Activated T-cell treated with anti-CD3 and anti-CD28 coated beads for 1 hour (primary cell): ENCODE results near the gene GKN1.

Experiments
- DNase-seq: peaks from one replicate; pipeline ENCODE4 v3.0.0-alpha.2; 2020; ENCODE audit warnings: low read depth

Gene GKN1

DNA sequence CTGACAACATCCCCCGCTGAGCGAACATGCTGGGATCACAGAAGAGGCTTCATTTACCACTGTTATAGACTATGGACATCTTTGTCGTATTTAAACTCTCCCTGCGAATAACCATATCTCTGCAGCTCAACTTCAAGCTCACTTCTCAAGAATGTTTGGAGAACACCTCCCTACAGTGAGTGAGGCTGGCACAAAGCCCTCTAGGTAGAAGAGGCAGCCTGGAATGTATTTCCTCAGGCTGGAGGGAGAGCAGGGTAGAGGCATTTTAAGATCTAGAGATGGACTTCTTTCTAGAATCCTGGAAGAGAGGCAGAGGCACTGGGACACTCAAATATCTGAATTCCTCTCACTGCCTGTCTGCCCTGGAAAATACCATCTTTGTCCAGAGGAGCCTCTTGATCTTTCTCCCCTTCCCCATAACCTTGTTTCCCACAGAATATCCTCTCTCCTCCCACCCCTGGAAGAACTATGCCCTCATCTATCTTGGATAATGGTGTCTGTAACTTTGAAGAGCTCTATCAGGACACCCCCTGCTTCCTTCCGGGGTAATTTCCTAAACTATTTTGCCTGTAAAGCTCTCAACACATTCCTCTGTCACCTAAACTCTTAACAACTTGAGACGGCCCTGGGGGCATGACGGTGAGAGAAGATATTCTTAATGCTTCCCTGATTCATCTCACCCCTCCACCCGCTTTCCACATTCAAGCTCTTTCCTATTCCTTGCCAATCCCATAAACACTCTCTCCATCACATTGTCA lies 36.2 kb downstream of the GKN1 start:
- no peak for DNase-seq

DNA sequence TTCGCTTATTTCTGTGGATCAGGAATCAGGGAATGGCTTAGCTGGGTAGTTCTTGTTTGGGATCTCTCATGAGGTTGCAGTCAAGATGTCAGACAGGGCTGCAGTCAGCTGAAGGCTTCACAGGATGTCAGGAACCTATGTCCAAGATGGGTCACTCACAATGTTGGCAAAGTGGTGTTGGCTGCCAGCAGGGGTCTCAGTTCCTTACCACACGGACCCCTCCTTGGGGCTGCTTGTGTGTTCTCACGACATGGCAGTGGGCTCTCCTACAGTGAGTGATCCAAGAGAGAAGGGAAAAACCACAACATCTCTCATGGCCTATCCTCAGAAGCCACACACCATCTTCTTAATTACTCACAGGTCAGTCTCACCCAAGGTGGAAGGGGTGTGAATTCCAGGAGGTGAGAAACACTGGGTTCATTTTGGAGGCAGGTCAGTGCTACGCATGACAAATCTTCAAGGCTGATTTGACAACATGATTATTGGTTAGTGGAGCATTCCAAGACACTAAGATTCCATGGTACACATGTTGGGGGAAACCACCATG lies 37.2 kb downstream of the GKN1 start:
- no peak for DNase-seq

DNA sequence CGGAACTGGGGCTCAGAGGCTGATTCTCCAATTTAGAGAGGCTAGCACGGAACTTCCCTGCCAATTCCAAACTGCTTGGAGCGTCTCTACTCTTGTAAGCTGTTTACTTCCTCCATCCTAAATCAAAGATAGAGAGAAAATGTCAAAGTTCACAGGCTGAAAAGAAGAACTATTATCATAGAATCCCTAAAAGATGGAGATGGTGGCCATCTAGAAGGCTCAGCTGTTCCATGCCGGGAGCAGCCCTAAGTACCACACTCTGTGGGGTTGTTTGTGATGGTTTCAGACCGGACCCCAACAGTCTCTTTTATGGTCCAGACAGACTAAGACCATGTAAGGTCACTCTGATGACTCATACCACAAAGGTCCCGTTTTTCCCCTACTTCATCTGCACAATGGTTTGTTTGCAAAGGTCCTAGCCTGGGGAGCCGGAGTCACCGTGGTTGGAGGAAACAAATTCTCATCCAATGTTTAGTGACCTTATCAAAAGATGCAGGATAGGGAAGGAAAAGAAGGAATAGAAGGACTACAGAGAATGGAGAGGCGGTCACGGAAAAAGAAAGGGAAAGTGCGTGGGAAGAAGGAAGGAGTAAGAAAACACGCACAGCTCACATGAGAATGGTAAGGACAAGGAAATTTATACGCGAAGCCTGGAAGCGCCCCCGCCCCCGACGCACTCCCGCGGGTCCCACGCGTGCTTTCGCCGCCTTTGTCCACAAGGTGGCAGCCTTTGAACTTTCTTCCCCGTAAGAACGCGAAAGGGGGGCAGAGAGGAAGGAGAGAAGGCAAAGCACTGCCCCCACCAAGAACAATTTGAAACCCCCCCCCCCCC lies 38.1 kb downstream of the GKN1 start:
- DNase-seq, result peak; percentile 31

GRCh38 chr2:69013142-69013839 lies 38.9 kb downstream of the GKN1 start, which contains the start of gene ANTXR1:
Gene ANTXR1, plus strand, starts transcription at chr2:69013179. Its CDS starts 321 bp downstream, at chr2:69013500.
- no peak for DNase-seq

DNA sequence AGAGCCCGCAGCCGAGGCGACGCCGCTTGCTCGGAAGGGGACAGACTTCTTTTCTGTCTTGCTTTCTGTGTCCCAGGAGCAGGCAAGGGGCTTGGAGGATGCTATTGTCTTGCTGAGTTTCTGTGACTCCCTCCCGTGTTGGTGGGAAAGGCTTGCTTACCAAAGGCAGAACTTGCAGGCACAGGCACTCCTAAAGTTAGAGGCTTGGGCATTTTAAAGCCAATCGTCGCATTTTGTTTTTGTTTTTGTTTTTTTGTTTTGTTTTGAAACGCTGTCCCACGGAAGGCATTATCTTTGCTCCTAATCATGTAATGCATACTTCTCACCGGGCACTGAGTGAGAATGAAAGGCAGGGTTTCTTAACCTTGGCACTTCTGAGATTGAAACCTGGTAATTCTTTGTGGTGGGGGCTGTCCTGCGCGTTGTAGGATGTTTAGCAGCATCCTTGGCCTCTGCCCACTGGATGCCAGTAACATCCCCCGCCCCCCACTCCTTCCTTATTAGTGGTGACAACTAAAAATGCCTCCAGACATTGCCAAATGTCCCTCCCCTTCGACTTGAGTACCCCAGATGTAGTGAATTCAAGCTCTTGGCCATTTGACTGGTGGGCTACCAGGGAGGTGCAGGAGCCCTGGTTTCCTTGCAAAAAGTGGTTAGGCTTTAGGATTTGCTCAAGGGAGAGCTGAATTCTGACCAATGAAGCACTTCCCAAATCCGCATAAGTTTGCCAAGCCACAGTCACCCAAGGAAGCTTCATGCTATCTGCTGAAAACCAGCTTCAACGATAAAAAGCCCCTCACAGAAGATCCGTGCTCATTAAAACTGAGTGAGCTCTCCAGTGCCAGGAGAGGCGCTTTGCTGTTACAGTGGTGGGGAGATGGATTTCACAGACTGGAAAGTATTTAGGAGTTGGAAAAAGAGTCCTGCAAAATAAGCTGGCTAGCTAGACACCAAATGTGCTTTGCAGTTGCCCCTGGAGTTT lies 39.7 kb downstream of the GKN1 start:
- DNase-seq, result no peak

DNA sequence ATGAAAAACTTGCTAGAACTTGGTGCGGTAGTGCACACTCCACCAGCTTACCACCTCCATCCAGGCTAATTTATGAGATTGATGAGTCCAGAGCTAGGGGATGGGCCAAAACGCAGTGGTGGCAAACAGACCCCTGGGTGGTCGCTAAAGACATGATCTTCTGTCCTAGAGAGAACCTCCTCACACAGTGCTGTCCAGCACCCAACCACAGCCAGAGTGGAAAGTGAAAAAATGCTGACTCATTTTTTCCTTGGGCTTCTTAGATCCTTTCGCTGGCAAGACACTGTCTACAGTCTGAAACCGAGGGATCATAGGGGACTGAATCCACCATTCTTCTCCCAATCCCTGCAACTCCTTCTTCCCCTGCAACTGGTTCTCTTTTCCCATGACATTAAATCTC lies 42.6 kb downstream of the GKN1 start:
- no peak for DNase-seq

DNA sequence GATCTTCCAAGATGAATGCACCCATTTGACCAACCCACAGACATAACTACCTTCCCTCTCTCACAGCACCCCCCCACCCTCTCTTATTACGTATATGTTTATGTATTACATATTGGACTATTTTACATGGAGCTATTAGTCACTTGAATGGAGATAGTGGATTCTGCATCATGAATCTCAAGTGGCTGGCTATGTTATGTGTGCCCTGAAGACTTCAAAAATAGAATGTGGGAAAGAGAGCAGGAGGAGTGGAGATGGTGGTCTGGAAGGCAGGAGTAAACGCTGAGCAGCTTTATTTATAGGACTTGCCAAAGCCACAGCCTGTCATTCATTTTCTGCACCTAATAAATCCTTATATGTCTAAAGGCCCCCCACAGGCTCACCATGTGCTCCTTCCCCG lies 43.4 kb downstream of the GKN1 start:
- no peak for DNase-seq

DNA sequence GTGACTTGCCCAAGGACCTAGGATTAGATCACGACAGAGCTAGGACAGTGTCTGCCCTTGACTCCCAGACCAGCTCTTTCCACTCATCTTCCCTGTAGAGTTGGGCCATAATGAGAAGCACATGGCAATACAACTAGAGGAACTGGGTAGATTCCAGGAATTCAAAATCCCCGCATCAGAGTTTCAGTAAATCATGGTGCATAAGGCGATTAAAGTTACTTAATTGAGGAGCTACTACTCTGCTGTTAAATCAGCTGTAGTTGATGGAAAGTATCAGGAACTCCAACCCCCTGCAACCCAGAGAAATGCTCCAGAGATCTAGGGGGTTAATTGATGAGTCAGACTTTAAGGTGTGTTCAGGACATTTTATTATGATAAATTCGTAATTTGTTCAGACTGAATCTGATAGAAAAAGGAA lies 44.3 kb downstream of the GKN1 start:
- no peak for DNase-seq

DNA sequence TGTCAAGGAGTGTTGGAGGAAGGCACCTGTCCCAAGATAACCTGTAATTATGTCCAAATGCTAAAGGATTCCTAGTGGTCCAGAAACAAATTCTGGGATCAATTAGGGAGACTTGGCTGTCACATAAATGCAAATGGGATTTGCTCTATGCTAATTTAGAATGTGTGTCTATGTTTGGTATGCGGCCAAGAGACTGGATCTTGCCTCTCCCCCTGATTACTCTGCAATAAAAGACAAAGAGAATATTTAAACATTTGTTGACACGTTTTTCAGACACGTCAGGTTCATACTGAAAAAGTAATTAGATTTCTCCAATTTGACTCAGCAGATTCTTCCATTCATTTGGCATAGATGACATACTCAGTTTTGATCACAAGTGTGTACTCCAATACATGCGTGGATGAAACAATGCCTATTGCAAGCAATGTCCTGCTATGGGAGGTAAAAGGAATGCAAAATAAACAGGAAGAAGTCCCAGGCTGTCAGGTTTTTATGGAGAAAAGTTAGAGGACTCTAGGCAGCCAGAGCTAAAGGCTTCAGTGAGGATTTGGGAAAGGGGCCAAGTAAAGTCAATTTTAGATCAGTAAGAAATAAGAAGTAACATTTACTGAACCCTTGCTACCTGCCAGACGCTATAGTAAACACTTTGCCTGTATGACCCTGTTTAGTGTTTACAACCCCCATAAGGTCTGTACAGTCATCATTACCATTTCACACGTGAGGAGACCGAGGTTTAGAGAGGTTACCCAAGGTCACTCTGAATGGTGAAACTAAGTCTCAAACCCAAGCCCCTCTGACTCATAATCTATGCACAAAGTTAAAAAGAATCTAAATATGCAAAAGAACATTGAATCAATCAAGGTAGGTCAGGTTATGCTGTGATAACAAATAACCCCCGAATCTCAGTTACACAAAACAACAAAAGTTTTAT lies 46.3 kb downstream of the GKN1 start:
- no peak for DNase-seq

DNA sequence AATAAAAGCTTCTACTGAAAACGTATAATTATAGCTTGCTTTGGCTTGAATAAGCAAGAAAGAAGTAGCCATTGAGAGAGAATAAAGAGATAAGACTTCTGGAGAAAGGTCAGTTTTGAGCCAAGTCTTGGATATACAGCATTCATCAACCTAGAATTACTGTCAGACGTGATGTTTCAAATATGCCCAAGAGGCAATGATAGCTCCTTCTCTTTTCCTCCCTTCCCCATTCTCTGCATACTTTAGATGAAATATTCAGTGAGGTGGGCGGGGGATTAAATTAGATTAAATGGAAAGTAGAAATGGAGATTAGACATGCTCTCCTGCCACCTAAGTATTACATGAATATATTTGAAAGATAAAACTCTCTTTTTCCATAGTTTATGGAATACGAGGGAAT lies 47.3 kb downstream of the GKN1 start:
- DNase-seq, result no peak

- no peak for DNase-seq
Measured at GRCh38 chr2:69022548-69022947, 48.1 kb downstream of the GKN1 start.

- DNase-seq, result no peak
Measured at GRCh38 chr2:69023236-69023635, 48.8 kb downstream of the GKN1 start.

- no peak for DNase-seq
Measured at GRCh38 chr2:69026026-69026425, 51.6 kb downstream of the GKN1 start.

GRCh38 chr2:69026691-69027459 lies 52.4 kb downstream of the GKN1 start:
- no peak for DNase-seq
